Glutamatergic neuron (in vitro differentiated cells): ENCODE results near the gene BABAM1. TPM values are rescaled to one million over a fixed set of nuclear protein-coding genes. Genes with fewer than 3 reads are reported as not detected.
A peak's percentile ranks its signal among the peaks of the same experiment; 100 is the strongest.

Experiments
- DNase-seq: peaks from one replicate; pipeline ENCODE4 v3.0.0; 2022
- H3K27ac Mint-ChIP-seq: one replicate; pipeline ENCODE4 v1.8.0; 2020; ENCODE audit warnings: mild to moderate bottlenecking, mixed read lengths, inconsistent platforms; ENCODE audit not compliant: unreplicated experiment
- H3K27me3 Mint-ChIP-seq: one replicate; pipeline ENCODE4 v1.8.0; 2020; ENCODE audit warnings: mild to moderate bottlenecking, moderate library complexity, mixed read lengths, inconsistent platforms; ENCODE audit not compliant: unreplicated experiment
- H3K36me3 Mint-ChIP-seq: one replicate; pipeline ENCODE4 v1.8.0; 2020; ENCODE audit warnings: mild to moderate bottlenecking, mixed read lengths, inconsistent platforms; ENCODE audit not compliant: unreplicated experiment
- H3K4me1 Mint-ChIP-seq: one replicate; pipeline ENCODE4 v1.8.0; 2020; ENCODE audit warnings: mild to moderate bottlenecking, low read depth, mixed read lengths, inconsistent platforms; ENCODE audit not compliant: unreplicated experiment
- H3K4me3 Mint-ChIP-seq: one replicate; pipeline ENCODE4 v1.8.0; 2020; ENCODE audit warnings: mild to moderate bottlenecking, mixed read lengths, inconsistent platforms; ENCODE audit not compliant: unreplicated experiment
- H3K9me3 Mint-ChIP-seq: one replicate; pipeline ENCODE4 v1.8.0; 2020; ENCODE audit warnings: mild to moderate bottlenecking, moderate library complexity, mixed read lengths, inconsistent platforms; ENCODE audit not compliant: unreplicated experiment
- CTCF ChIP-seq: fragments of 200-600 bp; sonication (generic); IDR thresholded peaks from one replicate; pipeline ENCODE4 v1.5.0; 2021; ENCODE audit not compliant: partially characterized antibody, unreplicated experiment
- total RNA-seq: library from RNA; stranded (reverse); fragmentation: NEBNext Ultra II Directional; extraction: Animal tissue kit (Norgen Biotek cat#: 25700); gene quantifications from one replicate; pipeline ENCODE4 v1.2.1, GENCODE V29; 2021; ENCODE audit not compliant: unreplicated experiment

Gene BABAM1
- total RNA-seq, 1 donor from 2014 or later, result 85.7 TPM

- Mint-ChIP-seq H3K27me3 (no peaks in the 10 kb centered on the region), H3K36me3 (no peaks in the 10 kb centered on the region), H3K9me3 (no peaks in the 10 kb centered on the region), H3K4me3 (no peak overlapping the region), H3K4me1 (peaks cover 1% of the 10 kb centered on the region), H3K27ac (no peak overlapping the region)
- no peak for DNase-seq
- TF ChIP-seq CTCF, result no peak
Measured at GRCh38 chr19:17296976-17297375, 29.7 kb downstream of the BABAM1 start.

- peaks cover 17% of the 10 kb centered on the region for H3K9me3 Mint-ChIP-seq
- no peak for TF ChIP-seq CTCF
- no peak for DNase-seq
- H3K27me3 Mint-ChIP-seq, result peaks cover 9% of the 10 kb centered on the region
- no peak overlapping the region for H3K4me3 Mint-ChIP-seq
- H3K4me1 Mint-ChIP-seq, result peaks cover 20% of the 10 kb centered on the region
- H3K27ac Mint-ChIP-seq, result no peak overlapping the region
- H3K36me3 Mint-ChIP-seq, result no peaks in the 10 kb centered on the region
Measured at GRCh38 chr19:17300992-17301619, 33.9 kb downstream of the BABAM1 start.

- Mint-ChIP-seq H3K9me3 (peaks cover 23% of the 10 kb centered on the region), H3K4me3 (peak overlapping the region; percentile 73)
Measured at GRCh38 chr19:17302391-17303166, 35.3 kb downstream of the BABAM1 start.

GRCh38 chr19:17303167-17303939 is 36.1 kb downstream of the BABAM1 start, which contains the start of gene ABHD8:
ABHD8 (minus strand) TSS chr19:17303425; CDS start chr19:17301616, 1,809 bp downstream.
- peak; percentile 98 for DNase-seq
- Mint-ChIP-seq H3K4me1 (peaks cover 26% of the 10 kb centered on the region), H3K4me3 (peak within 1 kb of the TSS; percentile 73), H3K27me3 (peaks cover 14% of the 10 kb centered on the region), H3K36me3 (no peaks in the 10 kb centered on the region), H3K9me3 (peaks cover 23% of the 10 kb centered on the region), H3K27ac (peak within 1 kb of the TSS; percentile 93)
- TF ChIP-seq CTCF, result peak; percentile 83

More at GRCh38 chr19:17302391-17303166, 35.3 kb downstream of the BABAM1 start:
- Mint-ChIP-seq H3K27me3 (peaks cover 13% of the 10 kb centered on the region), H3K27ac (peak overlapping the region; percentile 70), H3K36me3 (no peaks in the 10 kb centered on the region), H3K4me1 (peaks cover 22% of the 10 kb centered on the region)
- no peak for DNase-seq
- TF ChIP-seq CTCF, result no peak
